ENCODE data around the gene CDC42BPA.

GRCh38 chr1:227214207-227214606 is 104.1 kb downstream of the CDC42BPA start:
- TF ChIP-seq CTCF (IDR thresholded peaks at IDR 0.05; ENCODE audit: control extremely low read depth in 1 of 3, insufficient read depth in 1 of 3, low read depth in 1 of 3, low read length in 3 of 3) (no peak), JUN (IDR thresholded peaks at IDR 0.05; ENCODE audit: low read depth, low read length) (no peak), EGR1 (IDR thresholded peaks at IDR 0.05; ENCODE audit: borderline replicate concordance, low read depth, low read length) (no peak), EP300 (IDR thresholded peaks at IDR 0.05; ENCODE audit: borderline replicate concordance in 1 of 2, low read depth in 2 of 2, low read length in 2 of 2) (no peak), CREB1 (IDR thresholded peaks at IDR 0.05) (no peak), GTF2F1 (IDR thresholded peaks at IDR 0.05; ENCODE audit: borderline replicate concordance, low read depth, low read length) (no peak), GABPA (IDR thresholded peaks at IDR 0.05; ENCODE audit: borderline replicate concordance, insufficient read depth, low read length) (no peak), POLR2AphosphoS5 (IDR thresholded peaks at IDR 0.05; ENCODE audit: low read depth, low read length) (no peak), POLR2A (IDR thresholded peaks at IDR 0.05; ENCODE audit: control extremely low read depth in 1 of 2, low read depth in 2 of 2, low read length in 2 of 2) (no peak), FOSL1 (IDR thresholded peaks at IDR 0.05; ENCODE audit: insufficient read depth, low read depth, low read length) (no peak), SP1 (IDR thresholded peaks at IDR 0.05; ENCODE audit: low read depth, low read length) (no peak)
- TF ChIP-seq, protein P1, sequence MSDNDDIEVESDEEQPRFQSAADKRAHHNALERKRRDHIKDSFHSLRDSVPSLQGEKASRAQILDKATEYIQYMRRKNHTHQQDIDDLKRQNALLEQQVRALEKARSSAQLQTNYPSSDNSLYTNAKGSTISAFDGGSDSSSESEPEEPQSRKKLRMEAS (IDR thresholded peaks at IDR 0.05), result no peak

Measured in H1 (cell line).